GM18907 (cell line): ENCODE results near the gene AQP1.

Experiments
- ATAC-seq: cut with Tn5 transposase; IDR thresholded peaks from one replicate; pipeline ENCODE4 v1.9.1; 2021; ENCODE audit warnings: mild to moderate bottlenecking, moderate library complexity; ENCODE audit not compliant: unreplicated experiment

AQP1 gene

GRCh38 chr7:30933124-30933974, 21.7 kb downstream of the AQP1 start:
- ATAC-seq: no peak

- ATAC-seq: no peak
These were observed 22.6 kb downstream of the AQP1 start for GRCh38 chr7:30934225-30934624.

GRCh38 chr7:30934732-30935568, 23.3 kb downstream of the AQP1 start:
- ATAC-seq: no peak

GRCh38 chr7:30935569-30935877, 23.9 kb downstream of the AQP1 start:
- no peak for ATAC-seq

GRCh38 chr7:30936650-30937245, 25.1 kb downstream of the AQP1 start:
- no peak for ATAC-seq

- ATAC-seq: no peak
These were observed 25.8 kb downstream of the AQP1 start for GRCh38 chr7:30937416-30937815.

GRCh38 chr7:30938435-30939316, 27.0 kb downstream of the AQP1 start:
- ATAC-seq: peak; percentile 85

GRCh38 chr7:30941582-30942323, 30.1 kb downstream of the AQP1 start:
- ATAC-seq: no peak

GRCh38 chr7:30950197-30950596, 38.5 kb downstream of the AQP1 start:
- ATAC-seq: no peak

GRCh38 chr7:30954914-30955313, 43.3 kb downstream of the AQP1 start:
- no peak for ATAC-seq

GRCh38 chr7:30956704-30957103, 45.1 kb downstream of the AQP1 start:
- ATAC-seq: no peak

- no peak for ATAC-seq
These were observed 52.2 kb downstream of the AQP1 start, which contains the start of gene GHRHR for GRCh38 chr7:30963842-30964241. TSS of gene GHRHR (plus strand) at chr7:30963953. CDS start at chr7:30964069, 116 bp downstream.

- no peak for ATAC-seq
These were observed 53.7 kb downstream of the AQP1 start for GRCh38 chr7:30965372-30965771.

GRCh38 chr7:30965883-30966282, 54.2 kb downstream of the AQP1 start:
- ATAC-seq: no peak

- no peak for ATAC-seq
These were observed 56.6 kb downstream of the AQP1 start for GRCh38 chr7:30968294-30968693.

GRCh38 chr7:30968747-30969603, 57.3 kb downstream of the AQP1 start:
- ATAC-seq: no peak

- no peak for ATAC-seq
These were observed 57.9 kb downstream of the AQP1 start for GRCh38 chr7:30969604-30969970.

GRCh38 chr7:30970074-30970473, 58.4 kb downstream of the AQP1 start:
- no peak for ATAC-seq

GRCh38 chr7:30970594-30971094, 59.0 kb downstream of the AQP1 start:
- ATAC-seq: no peak
